ENCODE measurements around the gene CNTN6.

DNA sequence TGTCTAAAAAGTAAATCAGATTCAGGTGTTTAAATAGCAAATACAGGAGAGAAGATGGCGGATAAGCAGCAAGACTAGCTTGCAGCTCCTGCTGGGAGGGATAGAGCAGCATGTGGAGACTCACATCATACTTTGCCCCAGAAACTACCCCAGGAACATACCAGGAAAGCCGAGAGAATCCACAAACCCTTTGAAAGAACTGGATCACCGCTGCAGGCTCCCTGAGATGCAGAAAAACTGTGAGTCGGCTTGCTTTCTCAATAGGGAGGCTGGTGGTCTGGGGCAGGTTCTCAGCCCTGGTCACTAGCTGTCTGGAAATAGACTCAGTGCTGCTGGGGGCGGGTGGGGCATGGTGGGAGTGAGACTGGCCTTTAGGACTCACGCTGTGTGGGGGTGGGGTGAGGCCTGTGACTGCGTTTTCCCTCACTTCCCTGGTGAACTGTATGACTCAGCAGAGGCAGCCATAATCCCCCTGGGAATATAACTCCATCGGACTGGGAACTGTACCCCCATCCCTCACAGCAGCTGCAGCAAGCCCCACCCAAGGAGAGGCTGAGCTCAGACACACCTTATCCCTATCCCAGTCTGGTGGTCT, 142.8 kb downstream of the CNTN6 start:
- TF ChIP-seq EZH2phosphoT487 (IDR thresholded peaks at IDR 0.05; ENCODE audit: borderline replicate concordance, low read depth) (no peak), JUND (IDR thresholded peaks at IDR 0.05) (no peak), SIN3A (IDR thresholded peaks at IDR 0.05; ENCODE audit: borderline replicate concordance, low read depth, low read length) (no peak), TAF1 (IDR thresholded peaks at IDR 0.05; ENCODE audit: borderline replicate concordance, low read depth, low read length) (no peak), POLR2AphosphoS5 (IDR thresholded peaks at IDR 0.05; ENCODE audit: low read depth, low read length) (no peak), FOSL2 (IDR thresholded peaks at IDR 0.05; ENCODE audit: borderline replicate concordance, low read depth) (no peak), YY1 (IDR thresholded peaks at IDR 0.05; ENCODE audit: low read depth) (no peak), RAD21 (IDR thresholded peaks at IDR 0.05; ENCODE audit: low read length) (no peak)
- TF ChIP-seq, protein P1, sequence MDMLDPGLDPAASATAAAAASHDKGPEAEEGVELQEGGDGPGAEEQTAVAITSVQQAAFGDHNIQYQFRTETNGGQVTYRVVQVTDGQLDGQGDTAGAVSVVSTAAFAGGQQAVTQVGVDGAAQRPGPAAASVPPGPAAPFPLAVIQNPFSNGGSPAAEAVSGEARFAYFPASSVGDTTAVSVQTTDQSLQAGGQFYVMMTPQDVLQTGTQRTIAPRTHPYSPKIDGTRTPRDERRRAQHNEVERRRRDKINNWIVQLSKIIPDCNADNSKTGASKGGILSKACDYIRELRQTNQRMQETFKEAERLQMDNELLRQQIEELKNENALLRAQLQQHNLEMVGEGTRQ (IDR thresholded peaks at IDR 0.05; ENCODE audit: borderline replicate concordance, low read depth, low read length): no peak
- TF ChIP-seq, protein P2, sequence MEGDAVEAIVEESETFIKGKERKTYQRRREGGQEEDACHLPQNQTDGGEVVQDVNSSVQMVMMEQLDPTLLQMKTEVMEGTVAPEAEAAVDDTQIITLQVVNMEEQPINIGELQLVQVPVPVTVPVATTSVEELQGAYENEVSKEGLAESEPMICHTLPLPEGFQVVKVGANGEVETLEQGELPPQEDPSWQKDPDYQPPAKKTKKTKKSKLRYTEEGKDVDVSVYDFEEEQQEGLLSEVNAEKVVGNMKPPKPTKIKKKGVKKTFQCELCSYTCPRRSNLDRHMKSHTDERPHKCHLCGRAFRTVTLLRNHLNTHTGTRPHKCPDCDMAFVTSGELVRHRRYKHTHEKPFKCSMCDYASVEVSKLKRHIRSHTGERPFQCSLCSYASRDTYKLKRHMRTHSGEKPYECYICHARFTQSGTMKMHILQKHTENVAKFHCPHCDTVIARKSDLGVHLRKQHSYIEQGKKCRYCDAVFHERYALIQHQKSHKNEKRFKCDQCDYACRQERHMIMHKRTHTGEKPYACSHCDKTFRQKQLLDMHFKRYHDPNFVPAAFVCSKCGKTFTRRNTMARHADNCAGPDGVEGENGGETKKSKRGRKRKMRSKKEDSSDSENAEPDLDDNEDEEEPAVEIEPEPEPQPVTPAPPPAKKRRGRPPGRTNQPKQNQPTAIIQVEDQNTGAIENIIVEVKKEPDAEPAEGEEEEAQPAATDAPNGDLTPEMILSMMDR (IDR thresholded peaks at IDR 0.05): no peak
- TF ChIP-seq, protein P3, sequence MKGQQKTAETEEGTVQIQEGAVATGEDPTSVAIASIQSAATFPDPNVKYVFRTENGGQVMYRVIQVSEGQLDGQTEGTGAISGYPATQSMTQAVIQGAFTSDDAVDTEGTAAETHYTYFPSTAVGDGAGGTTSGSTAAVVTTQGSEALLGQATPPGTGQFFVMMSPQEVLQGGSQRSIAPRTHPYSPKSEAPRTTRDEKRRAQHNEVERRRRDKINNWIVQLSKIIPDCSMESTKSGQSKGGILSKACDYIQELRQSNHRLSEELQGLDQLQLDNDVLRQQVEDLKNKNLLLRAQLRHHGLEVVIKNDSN (IDR thresholded peaks at IDR 0.05; ENCODE audit: borderline replicate concordance, low read depth): no peak
